Retina (tissue), 1 donor: Measurements from ENCODE around the gene PRR30.

Experiments
- DNase-seq: peaks from one replicate; pipeline ENCODE4 v3.0.0-alpha.2; 2016

The PRR30 gene

GRCh38 chr2:27095745-27096651, 43.2 kb downstream of the PRR30 start:
- DNase-seq, result peak; percentile 86

GRCh38 chr2:27095427-27095744, 43.8 kb downstream of the PRR30 start:
- DNase-seq, result no peak

GRCh38 chr2:27094353-27094984, 44.7 kb downstream of the PRR30 start:
- no peak for DNase-seq

GRCh38 chr2:27093430-27094352, 45.5 kb downstream of the PRR30 start:
- no peak for DNase-seq

GRCh38 chr2:27092696-27093429, 46.3 kb downstream of the PRR30 start:
- DNase-seq, result no peak

GRCh38 chr2:27091746-27092695, 47.2 kb downstream of the PRR30 start:
- no peak for DNase-seq

GRCh38 chr2:27089111-27089954, 49.9 kb downstream of the PRR30 start:
- DNase-seq, result no peak

GRCh38 chr2:27088634-27089033, 50.6 kb downstream of the PRR30 start:
- no peak for DNase-seq

- DNase-seq, result no peak
Observed at GRCh38 chr2:27087823-27088410, 51.3 kb downstream of the PRR30 start.
